Hepatocyte (in vitro differentiated cells): ENCODE data around the gene NEU3. TPM values are rescaled to one million over a fixed set of nuclear protein-coding genes. Genes with fewer than 3 reads are reported as not detected.
"Not testable (repeated sequence)": the region's sequence is repeated elsewhere in the genome, so short reads cannot be mapped to it uniquely, and the experiment has no call there.

Experiments used
- DNase-seq: peaks from one replicate; pipeline ENCODE4 v3.0.0-alpha.2; 2016; ENCODE audit warnings: low spot score
- H2AFZ ChIP-seq: fragments of 200-600 bp; sonication (generic); 2 replicates; pipeline ENCODE4 v1.6.0; 2016; ENCODE audit warnings: antibody characterized with exemption, mild to moderate bottlenecking
- H3K27ac ChIP-seq: fragments of 200-600 bp; sonication (generic); 2 replicates; pipeline ENCODE4 v1.5.1; 2016; ENCODE audit warnings: mild to moderate bottlenecking
- H3K27me3 ChIP-seq: fragments of 200-600 bp; sonication (generic); 2 replicates; pipeline ENCODE4 v1.6.1; 2016
- H3K36me3 ChIP-seq: fragments of 200-600 bp; sonication (generic); replicated peaks from 2 replicates; pipeline ENCODE4 v1.5.1; 2016; ENCODE audit warnings: low read depth; ENCODE audit not compliant: insufficient read depth
- H3K4me1 ChIP-seq: fragments of 200-600 bp; sonication (generic); 2 replicates; pipeline ENCODE4 v1.5.1; 2016; ENCODE audit warnings: mild to moderate bottlenecking, moderate library complexity; ENCODE audit not compliant: insufficient read depth
- H3K4me2 ChIP-seq: fragments of 200-600 bp; sonication (generic); 2 replicates; pipeline ENCODE4 v1.6.0; 2016
- H3K4me3 ChIP-seq: fragments of 200-600 bp; sonication (generic); 2 replicates; pipeline ENCODE4 v1.5.1; 2016; ENCODE audit warnings: mild to moderate bottlenecking
- H3K79me2 ChIP-seq: fragments of 200-600 bp; sonication (generic); 2 replicates; pipeline ENCODE4 v1.6.0; 2017; ENCODE audit warnings: mild to moderate bottlenecking
- H3K9me2 ChIP-seq: fragments of 200-600 bp; sonication (generic); replicated peaks from 2 replicates; pipeline ENCODE4 v1.6.0; 2017; ENCODE audit warnings: mild to moderate bottlenecking; ENCODE audit not compliant: insufficient read depth
- H3K9me3 ChIP-seq: fragments of 200-600 bp; sonication (generic); 2 replicates; pipeline ENCODE4 v1.5.1; 2016; ENCODE audit warnings: low read depth, mild to moderate bottlenecking
- H4K20me1 ChIP-seq: fragments of 200-600 bp; sonication (generic); 2 replicates; pipeline ENCODE4 v1.6.0; 2016; ENCODE audit warnings: mild to moderate bottlenecking; ENCODE audit not compliant: insufficient read depth, poor library complexity, severe bottlenecking
- CTCF ChIP-seq: fragments of 200-600 bp; sonication (generic); IDR thresholded peaks from 2 replicates; pipeline ENCODE4 v1.5.1; 2016; ENCODE audit warnings: antibody characterized with exemption, mild to moderate bottlenecking; ENCODE audit not compliant: poor library complexity
- EZH2 ChIP-seq: fragments of 200-600 bp; sonication (generic); IDR thresholded peaks from 2 replicates; pipeline ENCODE4 v1.6.1; 2016; ENCODE audit warnings: antibody characterized with exemption, mild to moderate bottlenecking, borderline replicate concordance
- EZH2phosphoT487 ChIP-seq: fragments of 200-600 bp; sonication (generic); IDR thresholded peaks from one replicate; pipeline ENCODE4 v1.6.1; 2018; ENCODE audit warnings: antibody characterized with exemption, mild to moderate bottlenecking, low read depth, moderate library complexity; ENCODE audit not compliant: unreplicated experiment, severe bottlenecking
- WGBS: methylation state at CpG from one replicate; pipeline ENCODE4 v1.1.6; 2016; ENCODE audit warnings: low lambda C conversion rate; ENCODE audit errors: missing lambda C conversion rate; 5-methylcytosine and 5-hydroxymethylcytosine counted together
- polyA plus RNA-seq: library from polyadenylated mRNA; unstranded; fragments of >200 nt; fragmentation: Nextera tagmentation; extraction: Ambion mirVana; gene quantifications from 2 replicates; pipeline ENCODE4 v1.2.1, GENCODE V29; 2016
- total RNA-seq: library from RNA; depleted of rRNA; stranded (reverse); fragments of >200 nt; gene quantifications from 2 replicates; pipeline ENCODE4 v1.2.3, GENCODE V29; 2014

NEU3 gene
- total and polyA plus RNA-seq, 2 experiments from 2014 or later, result 4.3 to 11.7 TPM

- no peaks in the 10 kb centered on the region for H3K79me2 ChIP-seq
- no peaks in the 10 kb centered on the region for H3K4me1 ChIP-seq
- no peaks in the 10 kb centered on the region for H3K27me3 ChIP-seq
- H3K36me3 ChIP-seq, result no peaks in the 10 kb centered on the region
- no peaks in the 10 kb centered on the region for H3K9me3 ChIP-seq
- H3K9me2 ChIP-seq, result no peaks in the 10 kb centered on the region
- H3K4me2 ChIP-seq, result no peak overlapping the region
- no peak for TF ChIP-seq EZH2phosphoT487
- DNase-seq, result no peak
- H2AFZ ChIP-seq, result no peak overlapping the region
- no peak overlapping the region for H3K4me3 ChIP-seq
- no peaks in the 10 kb centered on the region for H4K20me1 ChIP-seq
- 89% methylated on average over 4 of the region's 4 CpGs for WGBS
- H3K27ac ChIP-seq, result no peak overlapping the region
Measured at GRCh38 chr11:75047191-75047590, 58.5 kb downstream of the NEU3 start.

GRCh38 chr11:75049501-75050266 is 61.0 kb downstream of the NEU3 start:
- H2AFZ ChIP-seq, H3K27me3 ChIP-seq, H3K36me3 ChIP-seq, H3K79me2 ChIP-seq, H3K4me2 ChIP-seq, H3K9me3 ChIP-seq, H3K4me1 ChIP-seq, DNase-seq, H3K4me3 ChIP-seq, H3K9me2 ChIP-seq, H4K20me1 ChIP-seq, H3K27ac ChIP-seq: not testable (repeated sequence)
- 85% methylated on average over 8 of the region's 8 CpGs for WGBS

- no peaks in the 10 kb centered on the region for H3K79me2 ChIP-seq
- DNase-seq, result no peak
- H3K4me3 ChIP-seq, result no peak overlapping the region
- no peak overlapping the region for H2AFZ ChIP-seq
- H3K27me3 ChIP-seq, result no peaks in the 10 kb centered on the region
- no peak overlapping the region for H3K4me2 ChIP-seq
- WGBS, result 94% methylated on average over 4 of the region's 4 CpGs
- H3K27ac ChIP-seq, result no peak overlapping the region
- no peaks in the 10 kb centered on the region for H3K4me1 ChIP-seq
- no peaks in the 10 kb centered on the region for H3K9me2 ChIP-seq
- no peak for TF ChIP-seq EZH2
- no peak for TF ChIP-seq EZH2phosphoT487
- TF ChIP-seq CTCF, result no peak
- H3K36me3 ChIP-seq, result no peaks in the 10 kb centered on the region
- no peaks in the 10 kb centered on the region for H4K20me1 ChIP-seq
- H3K9me3 ChIP-seq, result no peaks in the 10 kb centered on the region
Measured at GRCh38 chr11:75050516-75050915, 61.8 kb downstream of the NEU3 start.

- TF ChIP-seq CTCF (no peak), EZH2phosphoT487 (no peak), EZH2 (no peak)
- Histone ChIP-seq H4K20me1 (no peaks in the 10 kb centered on the region), H3K4me3 (no peak overlapping the region), H3K9me3 (no peaks in the 10 kb centered on the region), H3K4me1 (no peaks in the 10 kb centered on the region), H3K4me2 (no peak overlapping the region), H3K36me3 (no peaks in the 10 kb centered on the region), H2AFZ (no peak overlapping the region), H3K27me3 (no peaks in the 10 kb centered on the region), H3K27ac (no peak overlapping the region), H3K9me2 (no peaks in the 10 kb centered on the region), H3K79me2 (no peaks in the 10 kb centered on the region)
- DNase-seq, result no peak
- whole genome bisulfite sequencing, result 94% methylated on average over 5 of the region's 5 CpGs
Measured at GRCh38 chr11:75051043-75051442, 62.3 kb downstream of the NEU3 start.
